ENCODE measurements around the gene ADAMTSL1.

The ADAMTSL1 gene

GRCh38 chr9:18768951-18769622 lies 295.1 kb downstream of the ADAMTSL1 start:
- peak overlapping the region; percentile 33 for H3K4me3 ChIP-seq (ENCODE audit: low read depth, low read length)
- peak; percentile 58 for DNase-seq (ENCODE audit: low read depth)
- no peak for TF ChIP-seq CTCF (IDR thresholded peaks at IDR 0.05; ENCODE audit: low read depth, low read length, missing control alignments)

- DNase-seq (ENCODE audit: low read depth): no peak
- H3K4me3 ChIP-seq (ENCODE audit: low read depth, low read length): no peak overlapping the region
- no peak for TF ChIP-seq CTCF (IDR thresholded peaks at IDR 0.05; ENCODE audit: low read depth, low read length, missing control alignments)
These were observed 296.4 kb downstream of the ADAMTSL1 start for GRCh38 chr9:18770131-18770908.

DNA sequence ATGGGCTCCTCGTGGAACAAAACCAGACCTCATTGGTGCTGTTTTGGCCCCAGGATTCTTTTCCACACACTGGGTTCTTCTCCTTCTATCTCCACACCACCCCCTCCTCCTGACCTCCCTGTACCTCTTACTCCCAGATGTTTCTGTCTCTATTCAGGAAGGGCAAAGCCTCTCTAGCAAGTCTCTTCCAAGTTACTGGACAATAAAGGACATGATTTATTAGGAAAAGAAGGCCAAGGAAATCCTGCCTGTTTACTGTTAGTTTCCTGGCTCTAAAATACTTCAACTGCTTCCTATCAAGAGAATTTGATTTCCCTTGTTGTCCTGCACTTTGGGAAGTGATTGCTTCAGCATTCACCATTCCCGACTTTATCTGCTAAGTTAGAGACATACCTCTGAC lies 297.1 kb downstream of the ADAMTSL1 start:
- no peak for TF ChIP-seq CTCF (IDR thresholded peaks at IDR 0.05; ENCODE audit: low read depth, low read length, missing control alignments)
- H3K4me3 ChIP-seq (ENCODE audit: low read depth, low read length): no peak overlapping the region
- DNase-seq (ENCODE audit: low read depth): no peak

DNA sequence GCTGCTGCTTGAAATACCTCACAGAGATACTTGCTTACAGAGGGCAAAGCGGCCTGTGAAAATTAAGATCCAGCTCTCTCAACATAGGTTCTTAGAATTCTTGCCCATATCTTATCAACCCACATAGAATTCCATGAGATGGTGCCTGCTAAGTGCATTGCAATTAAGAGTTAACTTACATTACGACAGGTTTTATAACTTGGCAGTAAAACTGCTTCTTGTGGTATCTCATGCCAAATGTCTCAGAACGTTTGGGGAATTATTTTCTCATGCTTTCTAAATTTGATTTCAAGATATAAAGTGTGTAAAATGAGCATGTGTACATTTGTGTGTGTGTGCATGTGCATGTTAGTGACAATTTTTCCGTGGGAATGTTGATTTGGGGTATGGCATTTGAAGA lies 297.8 kb downstream of the ADAMTSL1 start:
- DNase-seq (ENCODE audit: low read depth): no peak
- H3K4me3 ChIP-seq (ENCODE audit: low read depth, low read length): no peak overlapping the region
- TF ChIP-seq CTCF (IDR thresholded peaks at IDR 0.05; ENCODE audit: low read depth, low read length, missing control alignments): no peak

DNA sequence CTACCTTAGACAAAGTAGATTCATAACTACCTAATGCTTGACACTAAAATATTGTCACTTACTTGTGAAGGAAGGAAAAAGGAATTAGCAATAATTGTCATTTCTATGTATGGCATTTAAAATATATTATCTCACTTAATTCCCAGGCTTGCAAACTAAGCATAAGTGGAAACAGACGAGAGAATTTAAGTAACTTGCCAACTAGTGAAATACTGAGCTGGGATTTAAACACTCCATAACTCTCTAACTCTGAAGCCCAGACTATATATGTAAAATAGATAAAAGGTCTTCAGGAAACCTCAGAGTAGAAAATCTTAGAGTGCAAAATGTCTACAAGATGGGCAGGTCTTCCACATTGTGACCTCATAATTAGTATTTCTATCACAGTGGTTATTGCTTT lies 301.3 kb downstream of the ADAMTSL1 start:
- TF ChIP-seq CTCF (IDR thresholded peaks at IDR 0.05; ENCODE audit: low read depth, low read length, missing control alignments): no peak
- no peak overlapping the region for H3K4me3 ChIP-seq (ENCODE audit: low read depth, low read length)
- no peak for DNase-seq (ENCODE audit: low read depth)

GRCh38 chr9:18775930-18776329 lies 302.0 kb downstream of the ADAMTSL1 start:
- DNase-seq (ENCODE audit: low read depth): no peak
- no peak for TF ChIP-seq CTCF (IDR thresholded peaks at IDR 0.05; ENCODE audit: low read depth, low read length, missing control alignments)
- no peak overlapping the region for H3K4me3 ChIP-seq (ENCODE audit: low read depth, low read length)

Data from GM12864 (cell line).